ENCODE measurements around the gene PICK1.

The PICK1 gene

DNA sequence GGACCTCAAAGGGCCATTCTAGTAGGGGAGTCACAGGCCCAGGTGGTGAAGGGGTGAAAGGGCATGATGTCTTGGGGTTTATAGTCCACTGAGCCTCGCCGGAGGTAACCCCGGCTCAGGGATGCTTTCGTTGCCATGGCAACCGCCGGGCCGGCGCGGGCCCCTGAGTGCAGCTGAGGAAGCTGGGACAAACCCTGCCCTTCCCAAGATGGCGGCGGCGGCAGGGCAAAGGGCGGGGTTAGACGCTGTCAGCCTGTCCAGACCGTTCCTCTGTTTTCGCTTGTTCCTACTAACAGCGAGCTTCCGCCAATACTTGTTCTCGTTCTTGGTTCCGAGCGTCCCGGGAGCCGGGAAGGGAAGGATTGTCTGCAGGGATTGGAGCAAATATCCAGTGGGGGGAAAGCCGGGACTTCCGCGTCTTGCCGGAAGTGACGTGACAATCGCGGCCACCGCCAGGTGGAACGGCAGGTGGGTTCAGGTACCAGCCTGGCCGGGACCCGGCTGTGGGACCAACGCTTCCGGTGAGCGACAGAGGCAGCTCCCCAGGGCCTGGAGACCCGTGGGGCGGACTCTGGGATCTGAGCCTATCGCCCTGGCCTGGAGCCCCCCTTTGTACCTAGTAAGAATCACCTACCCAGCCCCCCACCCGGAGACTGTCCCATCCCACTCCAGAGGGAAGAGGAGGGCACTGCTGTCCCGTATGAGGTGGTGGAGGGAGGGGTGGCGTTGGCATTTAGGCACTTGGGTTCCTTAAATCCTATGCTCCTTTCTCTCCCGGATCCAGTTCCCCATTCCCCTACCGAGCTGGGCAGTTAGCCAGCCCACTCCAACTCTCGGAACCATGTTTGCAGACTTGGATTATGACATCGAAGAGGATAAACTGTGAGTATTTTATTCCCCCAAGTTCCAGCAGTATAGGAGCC is at the start of gene PICK1:
Gene PICK1, plus strand, starts transcription at position 436 of the 923 bp plus-strand sequence. Its CDS starts 406 bp downstream, at position 842.
- peak; percentile 36 to 61 for DNase-seq (ENCODE audit: low read depth in 2 of 2)

DNA sequence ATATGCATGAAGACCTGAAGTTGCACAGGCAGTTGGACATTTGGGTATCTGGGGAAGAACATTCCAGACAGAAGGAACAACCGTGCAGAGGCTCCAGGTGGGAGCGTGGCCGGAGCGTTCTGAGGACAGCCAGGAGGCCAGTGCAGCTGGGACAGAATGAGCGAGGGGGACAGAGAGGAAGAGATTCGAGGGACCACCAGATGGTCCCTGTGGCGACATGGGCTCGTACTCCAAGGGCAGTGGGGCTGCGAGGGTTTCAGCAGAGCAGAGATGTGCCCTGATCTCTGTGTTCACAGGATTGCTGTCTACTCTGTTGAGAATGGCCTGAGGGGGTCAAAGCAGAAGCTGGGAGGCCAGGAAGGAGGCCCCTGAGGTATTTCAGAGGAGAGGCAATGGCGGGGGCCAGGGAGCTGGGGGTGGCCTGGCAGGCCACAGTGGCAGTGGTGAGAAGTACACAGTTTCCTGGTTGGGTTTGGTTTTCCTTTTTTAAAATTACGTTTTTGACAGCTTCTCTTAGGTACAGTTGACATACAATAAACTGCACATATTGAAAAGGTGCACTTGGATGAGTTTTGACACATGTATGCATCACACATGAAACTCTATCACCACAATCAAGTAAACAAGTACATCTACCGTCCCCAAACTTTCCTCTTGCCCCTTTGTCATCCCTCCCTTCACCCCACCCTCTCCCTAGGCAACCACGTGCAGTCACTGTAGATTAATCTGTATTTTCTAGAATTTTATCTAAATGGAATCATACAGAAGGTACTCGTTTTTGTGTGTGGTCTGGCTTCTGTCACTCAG is 48.0 kb upstream of the PICK1 start:
- DNase-seq (ENCODE audit: low read depth in 2 of 2), result no peak

DNA sequence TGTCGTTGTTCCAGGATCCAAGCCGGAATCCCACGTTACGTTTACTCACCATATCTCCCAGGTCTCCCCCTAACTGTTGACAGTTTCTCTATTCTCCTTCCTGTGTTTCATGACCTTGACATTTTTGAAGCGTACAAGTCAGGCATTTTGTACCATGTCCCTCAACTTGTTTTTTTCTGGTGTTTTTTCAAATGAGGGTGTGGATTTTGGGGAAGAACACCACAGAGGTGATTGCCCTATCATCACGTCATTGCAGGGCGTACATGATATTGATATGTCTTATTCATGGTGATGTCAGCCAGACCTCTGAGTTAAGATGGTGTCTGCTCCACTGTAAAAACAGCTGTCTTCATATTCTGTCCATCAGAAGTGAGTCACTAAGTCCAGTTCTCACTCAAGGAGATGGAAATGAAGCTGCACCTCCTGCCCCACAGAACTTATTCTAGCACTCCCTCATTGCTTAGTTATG is 44.6 kb upstream of the PICK1 start:
- DNase-seq (ENCODE audit: low read depth in 2 of 2), result no peak

DNA sequence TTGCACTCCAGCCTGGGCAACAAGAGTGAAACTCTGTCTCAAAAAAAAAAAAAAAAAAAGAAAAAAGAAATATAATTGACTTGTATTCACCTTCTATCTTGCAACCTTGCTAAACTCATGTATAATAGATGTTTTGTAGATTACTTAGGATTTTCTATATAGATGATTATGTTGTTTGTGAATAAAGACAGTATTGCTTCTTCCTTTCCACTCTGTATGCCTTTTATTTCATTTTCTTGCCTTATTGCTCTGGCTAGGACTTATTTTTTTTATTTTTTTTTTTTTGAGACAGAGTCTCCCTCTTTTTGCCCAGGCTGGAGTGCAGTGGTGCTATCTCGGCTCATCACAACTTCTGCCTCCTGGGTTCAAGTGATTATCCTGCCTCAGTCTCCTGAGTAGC is 43.1 kb upstream of the PICK1 start:
- DNase-seq (ENCODE audit: low read depth in 2 of 2), result no peak

DNA sequence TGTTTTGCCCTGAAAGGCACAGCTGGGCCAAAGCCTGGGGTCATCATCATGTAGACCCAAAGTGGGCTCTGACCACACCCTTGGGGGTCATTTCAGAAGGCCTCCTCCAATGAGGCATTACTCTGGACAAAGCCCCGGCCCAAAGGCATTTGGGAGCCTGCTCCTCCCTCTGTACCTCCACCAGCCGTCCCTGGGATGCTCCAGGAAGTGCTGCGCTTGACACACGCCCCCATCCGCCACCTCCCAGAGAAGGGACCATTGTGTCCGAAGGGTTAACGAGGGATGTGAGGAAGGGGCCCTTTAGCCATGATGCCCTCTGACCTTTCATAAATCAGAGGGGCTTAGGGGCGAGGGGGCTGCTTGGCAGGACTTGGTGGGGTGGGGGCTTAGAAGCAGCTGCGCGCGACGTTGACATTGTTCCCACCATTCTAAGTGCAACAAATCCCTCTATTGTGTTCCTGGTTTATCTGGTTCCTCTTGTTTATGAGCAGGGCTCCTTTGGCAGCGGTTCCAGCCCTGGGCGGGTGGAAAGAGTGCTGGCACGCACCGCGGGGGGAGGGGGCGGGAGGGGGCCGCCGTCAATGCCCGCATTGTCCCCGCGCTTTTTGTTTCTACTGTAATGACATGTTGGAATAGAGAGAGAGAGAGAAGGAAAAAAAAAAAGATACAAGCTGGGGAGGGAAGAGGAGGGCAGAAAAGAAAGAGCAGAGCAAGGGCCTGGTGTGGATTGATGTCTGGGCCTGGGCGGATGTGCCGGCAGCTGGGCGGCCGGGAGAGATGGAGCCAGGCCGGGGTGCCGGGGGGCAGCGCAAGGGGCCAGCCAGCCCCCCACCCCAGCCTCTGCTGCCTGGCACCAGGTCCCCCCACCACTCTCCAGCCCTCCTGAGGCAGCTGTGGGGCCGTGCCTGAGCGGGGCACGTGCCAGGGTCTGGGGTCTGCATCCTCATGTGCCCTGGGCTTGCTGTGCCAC is 40.7 kb upstream of the PICK1 start:
- DNase-seq (ENCODE audit: low read depth in 2 of 2), result no peak

DNA sequence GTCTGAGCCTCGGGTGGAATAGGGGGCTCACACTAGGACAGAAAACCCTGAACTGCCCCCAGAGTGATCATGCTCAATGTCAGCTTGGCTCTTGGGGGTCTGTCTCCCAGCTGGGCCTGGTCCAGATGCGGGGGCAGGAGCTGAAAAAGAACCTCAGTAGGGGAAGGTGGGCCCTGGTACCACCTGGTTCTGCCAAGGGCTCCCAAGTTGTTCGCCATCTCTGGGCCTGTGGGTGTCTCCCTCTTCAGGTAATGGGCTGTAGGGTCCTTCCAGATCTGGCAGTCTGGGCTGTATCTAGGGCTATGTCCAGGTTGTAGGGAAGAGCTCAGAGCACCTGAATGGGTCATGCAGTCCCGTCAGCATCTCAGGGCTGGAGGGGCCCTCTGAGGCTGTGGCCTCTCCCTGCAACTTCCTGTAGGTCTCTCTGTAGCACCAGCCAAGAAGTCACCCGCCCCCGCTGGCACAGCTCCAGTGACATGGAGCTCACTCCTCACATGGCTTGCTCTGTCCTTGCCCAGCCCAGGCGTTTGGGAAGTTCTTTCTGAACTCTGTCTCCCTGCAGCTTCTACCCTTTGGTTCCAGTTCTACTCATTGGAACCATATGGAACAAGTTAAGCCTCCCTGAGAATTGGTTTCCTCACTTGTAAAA is 39.8 kb upstream of the PICK1 start:
- DNase-seq (ENCODE audit: low read depth in 2 of 2), result no peak

DNA sequence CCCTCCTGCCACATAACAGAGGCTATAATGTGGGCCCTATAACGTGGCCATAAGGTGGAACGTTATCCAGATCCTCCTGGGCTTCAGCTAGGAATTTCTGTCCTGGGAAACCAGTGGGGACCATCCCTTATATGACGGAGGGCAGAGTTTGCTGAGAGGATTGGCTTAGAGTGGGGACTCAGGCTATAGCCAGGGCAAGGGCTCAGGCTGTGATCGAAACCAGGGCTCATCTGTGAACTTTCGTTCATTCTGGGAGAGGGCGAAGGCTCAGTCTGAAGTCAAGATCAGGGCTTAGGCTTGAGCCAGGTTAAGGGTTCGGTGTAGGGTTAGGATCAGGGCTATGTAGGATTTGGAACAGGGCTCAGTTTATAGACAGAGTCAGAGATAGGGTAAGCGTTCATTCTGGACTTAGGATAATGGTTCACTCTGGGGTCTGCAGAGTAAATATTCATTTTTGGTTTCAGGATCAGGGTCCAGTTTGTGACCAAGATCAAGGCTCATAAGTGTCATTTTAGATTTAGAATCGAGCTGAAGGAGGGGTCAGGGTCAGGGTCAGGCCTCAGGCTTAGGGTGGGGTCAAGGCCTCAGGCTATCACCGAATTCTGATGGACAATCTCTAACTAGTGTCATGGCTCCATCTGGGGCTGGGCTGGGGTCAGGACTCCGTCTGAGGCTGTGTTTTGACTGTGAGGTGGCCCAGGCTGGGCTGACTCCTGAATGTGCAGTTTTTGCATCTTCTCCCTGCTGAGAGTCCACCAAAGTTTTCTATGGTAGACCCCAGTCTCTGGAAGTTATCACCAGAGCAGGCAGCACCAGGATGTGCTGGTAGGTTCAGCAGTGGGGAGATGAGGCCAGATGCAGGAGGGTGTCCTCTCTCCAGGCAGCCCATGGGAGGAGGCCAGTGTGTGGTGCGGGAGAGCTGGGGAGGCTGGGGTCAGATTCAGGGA is 39.0 kb upstream of the PICK1 start:
- no peak for DNase-seq (ENCODE audit: low read depth in 2 of 2)

DNA sequence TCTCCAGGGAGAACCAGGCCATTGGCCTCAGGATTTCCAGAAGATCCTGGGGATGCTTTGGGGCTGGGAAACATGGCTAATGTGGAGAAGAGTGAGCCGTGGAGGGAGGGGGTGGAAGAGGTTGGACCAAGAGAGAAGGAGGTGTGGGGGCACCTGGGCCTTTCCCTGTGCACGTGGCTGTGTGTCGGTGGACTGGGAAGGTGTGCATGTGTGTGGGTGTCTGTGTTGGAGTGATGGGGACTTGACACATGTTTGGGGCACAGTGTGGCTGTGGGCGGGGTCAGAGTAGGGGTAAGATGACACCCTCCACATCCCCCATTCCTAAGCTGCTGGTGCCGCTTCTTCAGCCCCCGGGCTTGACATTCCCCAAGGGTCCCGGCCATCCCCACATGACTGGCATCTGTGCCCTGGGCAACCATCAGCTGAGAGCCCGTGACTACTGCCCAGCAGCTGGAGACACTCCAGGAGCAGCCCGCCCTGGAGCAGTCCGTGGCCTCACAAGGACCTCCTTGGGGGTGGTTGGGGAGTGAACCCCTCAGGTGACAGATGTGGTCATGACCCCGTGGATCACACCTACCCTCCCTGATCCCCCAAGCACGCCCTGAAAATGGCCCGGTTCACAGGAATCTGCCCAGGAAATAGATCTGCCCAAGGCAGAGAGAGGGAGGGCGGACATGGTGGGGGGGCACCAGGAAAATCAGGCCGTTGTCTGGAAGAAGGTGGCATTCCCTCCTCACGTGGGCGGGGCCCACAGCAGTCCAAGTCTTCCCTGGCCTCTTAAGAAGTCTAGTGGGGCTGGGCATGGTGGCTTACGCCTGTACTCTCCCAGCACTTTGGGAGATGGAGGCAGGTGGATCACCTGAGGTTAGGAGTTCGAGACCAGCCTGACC is 38.0 kb upstream of the PICK1 start:
- DNase-seq (ENCODE audit: low read depth in 2 of 2), result no peak

DNA sequence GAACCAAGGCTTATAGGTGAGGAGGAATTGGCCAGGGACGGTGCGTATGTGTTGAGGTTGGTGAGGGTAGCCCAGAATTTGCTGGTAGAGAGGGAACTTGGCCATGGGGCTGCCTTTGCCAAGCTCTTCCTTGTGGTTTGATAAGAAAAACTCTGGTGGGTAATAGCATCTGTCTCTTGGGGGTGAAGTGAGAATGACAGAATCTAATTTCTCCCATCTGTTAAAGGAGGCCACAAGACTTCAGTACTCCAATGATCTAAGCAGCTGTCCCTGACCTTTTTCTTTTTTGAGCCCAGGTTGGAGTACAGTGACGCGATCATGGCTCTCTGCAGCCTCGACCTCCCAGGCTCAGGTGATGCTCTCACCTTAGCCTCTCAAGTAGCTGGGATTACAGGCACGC is 36.0 kb upstream of the PICK1 start:
- no peak for DNase-seq (ENCODE audit: low read depth in 2 of 2)

DNA sequence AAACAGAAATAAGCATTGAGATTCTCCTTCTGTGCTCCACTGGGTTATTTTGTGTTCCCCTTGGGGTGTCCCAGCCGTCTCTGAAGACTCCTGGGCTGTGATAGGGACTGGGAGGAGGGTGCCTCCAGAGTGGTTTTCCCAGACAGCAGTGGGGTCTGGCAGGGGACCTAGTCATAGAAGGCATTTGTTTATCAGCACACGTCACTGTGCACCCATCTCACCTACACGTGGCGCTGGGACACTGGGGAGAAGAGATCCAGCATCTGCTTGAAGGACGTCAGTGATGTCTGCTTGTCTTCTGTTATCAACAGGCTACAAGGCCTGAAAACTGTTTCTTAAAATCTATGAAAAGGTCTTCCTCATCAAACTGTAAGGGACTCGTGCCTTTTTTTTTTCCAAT is 34.2 kb upstream of the PICK1 start:
- DNase-seq (ENCODE audit: low read depth in 2 of 2), result no peak

DNA sequence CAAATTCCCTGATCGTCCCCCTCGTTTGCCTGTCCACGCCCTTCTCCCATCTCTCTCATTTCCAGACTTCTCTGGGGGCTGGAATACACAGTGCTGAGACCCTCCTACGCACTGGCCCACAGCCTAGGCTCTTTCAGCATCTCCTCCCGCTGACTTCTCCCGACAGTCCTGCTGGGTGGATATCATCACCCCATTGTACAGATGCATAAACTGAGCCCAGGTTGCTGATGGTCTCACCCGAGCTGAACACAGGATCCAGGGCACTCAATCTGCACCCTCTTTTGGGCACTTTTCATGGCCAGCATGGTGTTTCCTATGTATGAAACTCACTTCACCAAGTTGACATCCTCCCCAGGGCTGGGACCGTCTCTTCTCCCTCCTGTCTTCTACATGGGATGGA is 31.7 kb upstream of the PICK1 start:
- DNase-seq (ENCODE audit: low read depth in 2 of 2), result no peak

DNA sequence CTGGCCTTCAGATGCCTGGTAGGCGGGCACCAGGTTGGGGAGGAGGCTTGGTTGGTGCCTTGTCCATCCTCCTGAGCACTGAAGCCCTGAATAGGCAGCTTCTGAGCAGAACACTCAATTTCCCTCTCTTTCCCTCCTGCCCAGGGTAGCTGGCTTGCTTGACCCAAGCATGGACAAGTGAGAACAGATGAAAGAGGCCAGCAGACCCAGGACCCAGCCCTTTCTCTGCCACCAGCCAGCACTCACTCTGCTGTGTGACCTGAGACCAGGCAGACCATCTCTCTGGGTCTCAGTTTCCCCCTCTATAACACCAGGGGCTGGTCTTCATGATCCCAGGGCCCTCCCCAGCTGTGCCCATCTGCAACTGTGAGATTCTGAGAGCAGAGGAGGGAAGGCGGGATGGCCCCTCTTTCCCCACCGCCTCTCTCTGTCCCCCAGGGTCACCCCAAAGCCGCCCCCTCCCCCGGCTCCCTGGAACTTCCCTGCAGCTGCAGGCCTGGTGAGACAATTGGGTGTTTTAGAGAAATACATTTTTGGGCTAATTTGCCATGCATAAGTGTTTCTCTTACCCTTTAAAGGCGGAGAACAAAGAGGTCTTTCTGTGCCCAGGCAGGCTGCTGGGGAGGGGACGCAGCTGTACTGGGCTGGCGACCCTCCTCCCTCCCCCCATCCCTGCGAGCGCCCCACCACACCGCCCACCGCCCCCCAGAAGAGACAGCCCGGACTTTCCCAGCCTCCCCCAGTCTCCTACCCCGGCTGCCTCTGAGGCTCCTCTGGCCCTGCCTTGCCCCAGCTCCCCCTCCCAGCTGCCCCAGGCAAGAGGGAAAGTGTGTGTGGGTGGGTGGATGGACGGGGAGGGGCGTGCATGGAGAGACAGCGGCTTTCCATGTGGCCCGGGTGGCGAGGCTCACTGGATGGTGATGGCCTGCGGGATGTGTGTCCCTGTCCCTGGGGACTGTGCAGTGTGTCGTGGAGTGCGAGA is 30.8 kb upstream of the PICK1 start:
- DNase-seq (ENCODE audit: low read depth in 2 of 2), result no peak

DNA sequence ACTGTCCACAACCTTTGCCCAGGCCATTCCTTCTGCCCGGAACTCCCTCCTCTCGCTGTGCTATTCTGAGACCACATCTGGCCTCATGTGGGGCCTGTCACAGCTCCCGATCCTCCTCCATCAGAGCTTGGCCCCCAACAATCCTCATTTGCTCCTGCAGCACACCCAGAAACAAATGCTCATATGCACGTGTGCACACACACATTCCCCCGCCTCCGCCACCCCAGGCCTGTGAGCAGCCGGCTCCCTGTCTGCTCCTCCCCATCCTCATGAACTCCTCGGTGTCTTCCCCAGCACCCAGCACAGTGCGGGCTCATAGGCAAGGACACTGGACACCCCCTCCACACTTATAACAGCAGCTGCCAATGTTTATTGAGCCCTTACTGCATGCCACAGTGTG is 29.7 kb upstream of the PICK1 start:
- no peak for DNase-seq (ENCODE audit: low read depth in 2 of 2)

DNA sequence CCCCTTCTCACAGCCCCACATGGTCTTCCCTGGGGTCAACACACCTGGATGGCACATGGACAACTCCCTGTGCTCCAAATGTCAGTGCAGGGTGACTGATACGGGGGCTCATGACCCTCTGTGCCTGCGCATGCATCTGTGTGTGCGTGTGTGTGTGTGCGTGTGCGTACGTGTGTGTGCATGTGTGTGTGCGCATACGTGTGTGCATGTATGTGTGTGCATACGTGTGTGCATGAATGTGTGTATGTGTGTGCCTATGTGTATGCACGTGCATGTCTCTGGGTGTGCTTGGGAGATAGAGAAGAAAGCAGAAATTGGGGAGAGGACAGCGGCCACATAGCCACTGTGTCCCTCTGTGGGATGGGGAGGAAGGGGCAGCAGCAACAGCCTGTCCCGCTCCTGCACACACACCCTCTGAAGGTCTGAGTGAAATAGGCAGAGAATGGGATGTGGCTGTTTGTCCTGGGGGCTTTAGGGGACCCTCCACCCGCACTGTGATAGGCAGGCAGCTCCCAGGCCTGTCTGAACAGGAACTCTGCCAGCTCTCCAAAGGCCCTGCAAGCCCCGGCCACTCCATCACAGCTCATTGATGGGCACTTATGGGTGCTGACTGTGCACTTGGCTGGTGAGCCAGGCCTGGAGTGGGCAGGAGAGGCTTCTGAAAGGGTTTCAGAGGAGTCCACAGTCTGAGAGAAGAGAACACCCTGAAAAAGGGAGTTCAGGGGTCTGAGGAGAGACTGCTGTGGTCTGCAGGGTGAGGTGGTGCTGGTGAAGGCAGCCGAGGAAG is 28.7 kb upstream of the PICK1 start:
- no peak for DNase-seq (ENCODE audit: low read depth in 2 of 2)

DNA sequence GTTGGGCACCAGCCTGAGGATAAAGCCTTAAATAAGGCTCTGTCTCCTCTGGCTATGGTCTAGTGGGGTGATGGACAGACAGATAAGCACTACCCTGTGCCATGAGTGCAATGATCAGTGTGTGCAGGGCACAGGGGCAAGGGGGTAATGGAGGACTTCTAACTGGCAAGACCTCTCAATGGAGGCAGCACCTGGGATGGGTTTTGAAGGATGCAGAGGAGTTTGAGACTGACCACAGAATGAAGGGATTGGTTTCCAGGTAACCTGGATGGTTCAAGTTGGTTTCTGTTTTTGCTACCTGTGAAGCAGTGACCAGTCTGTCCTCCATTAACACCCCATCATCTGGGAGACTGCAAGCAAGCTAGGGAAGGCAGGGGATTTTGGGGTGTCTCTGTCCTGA is 27.8 kb upstream of the PICK1 start:
- DNase-seq (ENCODE audit: low read depth in 2 of 2), result no peak

DNA sequence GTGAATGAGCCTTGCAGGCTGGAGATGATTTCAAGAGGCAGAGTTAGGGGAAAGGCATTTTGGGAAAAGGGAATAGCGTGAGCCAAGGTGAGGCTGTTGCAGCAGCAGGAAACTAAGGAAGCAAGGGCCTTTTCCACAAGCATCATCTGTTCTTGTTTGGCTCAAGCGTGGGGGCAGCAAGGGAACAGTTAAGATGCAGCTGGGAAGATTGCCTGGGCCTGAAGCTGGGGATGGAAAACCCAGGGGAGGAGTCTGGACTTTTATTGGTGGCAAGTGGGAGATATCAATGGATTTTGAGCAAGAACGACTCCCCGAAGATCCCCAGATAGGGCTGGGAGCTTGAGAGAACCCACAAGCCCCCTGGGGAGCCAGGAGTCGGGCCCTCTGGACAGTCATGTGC is 27.3 kb upstream of the PICK1 start:
- no peak for DNase-seq (ENCODE audit: low read depth in 2 of 2)

Data from stimulated activated CD8-positive, alpha-beta memory T cell treated with anti-CD3 and anti-CD28 coated beads, Interleukin-2, amount 100 ng/mL, for 1 hour (primary cell).